ENCODE measurements around the gene NTM.

NTM gene

DNA sequence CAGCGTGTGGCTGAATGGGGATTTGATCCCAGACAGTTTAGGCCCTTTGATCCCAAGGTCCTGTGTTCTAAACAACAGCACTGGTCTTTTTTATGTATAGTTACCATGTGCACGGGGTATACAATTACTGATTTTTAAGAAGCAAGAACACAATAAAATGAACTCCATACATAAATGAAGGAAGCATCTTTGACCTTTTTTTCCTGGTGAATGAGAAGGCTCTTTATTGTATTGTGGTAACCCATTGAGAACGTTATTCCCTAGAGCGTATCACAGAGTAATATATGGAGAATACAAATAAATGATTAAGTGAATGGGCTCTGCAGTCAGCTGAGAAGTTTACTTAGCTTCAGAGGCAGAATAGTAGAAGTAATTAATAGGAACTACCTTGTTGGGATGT lies 563.6 kb downstream of the NTM start:
- DNase-seq: no peak

DNA sequence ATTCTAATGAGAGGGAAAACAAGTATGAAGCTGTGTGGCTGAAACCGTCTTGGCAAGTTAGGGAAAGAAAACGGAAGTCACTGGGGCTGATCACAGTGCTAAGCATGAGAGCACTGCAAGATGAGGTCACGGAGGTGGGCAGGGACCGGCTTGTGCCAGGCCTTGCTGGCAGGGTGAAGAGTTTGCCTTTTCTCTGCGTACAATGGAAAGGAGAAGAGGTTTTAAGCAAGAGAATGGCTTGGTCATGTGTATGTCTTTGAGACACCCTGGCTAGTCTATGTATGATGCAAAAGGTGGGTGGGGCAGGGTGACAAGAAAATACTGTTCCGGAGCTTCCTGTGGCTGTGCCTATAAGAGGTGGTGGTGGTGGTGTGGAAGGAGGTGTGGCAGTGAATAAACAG lies 567.9 kb downstream of the NTM start:
- peak in 40 of 58 donors; percentile 8 to 81 (median 38) for DNase-seq

GRCh38 chr11:131940126-131940525 lies 569.7 kb downstream of the NTM start:
- no peak for DNase-seq

- no peak for DNase-seq
Measured at GRCh38 chr11:131942878-131943277, 572.5 kb downstream of the NTM start.

GRCh38 chr11:131943295-131943694 lies 572.9 kb downstream of the NTM start:
- no peak for DNase-seq

GRCh38 chr11:131944736-131945135 lies 574.3 kb downstream of the NTM start:
- no peak for DNase-seq

GRCh38 chr11:131945706-131946105 lies 575.3 kb downstream of the NTM start:
- no peak for DNase-seq

GRCh38 chr11:131947511-131947910 lies 577.1 kb downstream of the NTM start:
- no peak for DNase-seq

GRCh38 chr11:131951121-131951520 lies 580.7 kb downstream of the NTM start:
- no peak for DNase-seq

GRCh38 chr11:131954146-131954545 lies 583.7 kb downstream of the NTM start:
- DNase-seq: no peak

DNA sequence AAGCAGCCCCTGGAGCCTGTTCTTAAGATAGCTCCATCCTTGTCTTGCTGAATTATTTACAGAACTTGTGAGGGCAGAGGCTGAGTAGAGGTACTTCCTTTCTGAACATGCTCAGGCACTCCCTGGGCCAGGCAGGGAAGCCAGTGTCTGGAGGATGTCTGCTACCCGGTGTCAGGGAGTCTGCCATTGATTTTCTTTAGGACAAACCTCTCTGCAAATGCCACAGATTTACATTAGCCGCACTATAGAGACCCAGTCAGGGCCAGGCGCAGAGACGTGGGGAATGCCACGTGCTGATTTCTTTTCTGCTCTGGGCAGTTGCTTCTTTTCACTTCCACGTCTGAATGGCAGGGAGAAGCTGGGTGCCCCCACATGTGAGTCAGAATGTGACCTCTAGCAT lies 585.5 kb downstream of the NTM start:
- no peak for DNase-seq

GRCh38 chr11:131957201-131957600 lies 586.8 kb downstream of the NTM start:
- DNase-seq: no peak

GRCh38 chr11:131957875-131958274 lies 587.5 kb downstream of the NTM start:
- no peak for DNase-seq

DNA sequence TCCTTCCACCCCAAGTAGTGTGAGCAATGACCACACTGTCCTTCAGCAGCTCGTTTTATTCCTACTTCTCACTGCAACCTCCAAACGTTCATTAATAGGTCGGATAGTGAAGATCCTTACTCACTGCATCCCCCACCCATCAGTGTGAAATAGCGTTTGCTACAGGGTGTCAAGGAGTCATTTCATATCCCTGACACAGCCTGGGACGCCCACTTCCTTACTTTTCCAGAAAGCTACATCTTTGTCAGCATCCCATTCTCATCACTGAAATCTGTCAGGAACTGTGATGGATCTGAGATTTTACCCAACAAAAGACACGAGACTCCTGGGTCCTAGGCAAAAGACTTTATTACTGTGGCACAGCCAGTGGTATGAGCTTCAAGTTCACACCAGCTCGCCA lies 592.4 kb downstream of the NTM start:
- no peak for DNase-seq

DNA sequence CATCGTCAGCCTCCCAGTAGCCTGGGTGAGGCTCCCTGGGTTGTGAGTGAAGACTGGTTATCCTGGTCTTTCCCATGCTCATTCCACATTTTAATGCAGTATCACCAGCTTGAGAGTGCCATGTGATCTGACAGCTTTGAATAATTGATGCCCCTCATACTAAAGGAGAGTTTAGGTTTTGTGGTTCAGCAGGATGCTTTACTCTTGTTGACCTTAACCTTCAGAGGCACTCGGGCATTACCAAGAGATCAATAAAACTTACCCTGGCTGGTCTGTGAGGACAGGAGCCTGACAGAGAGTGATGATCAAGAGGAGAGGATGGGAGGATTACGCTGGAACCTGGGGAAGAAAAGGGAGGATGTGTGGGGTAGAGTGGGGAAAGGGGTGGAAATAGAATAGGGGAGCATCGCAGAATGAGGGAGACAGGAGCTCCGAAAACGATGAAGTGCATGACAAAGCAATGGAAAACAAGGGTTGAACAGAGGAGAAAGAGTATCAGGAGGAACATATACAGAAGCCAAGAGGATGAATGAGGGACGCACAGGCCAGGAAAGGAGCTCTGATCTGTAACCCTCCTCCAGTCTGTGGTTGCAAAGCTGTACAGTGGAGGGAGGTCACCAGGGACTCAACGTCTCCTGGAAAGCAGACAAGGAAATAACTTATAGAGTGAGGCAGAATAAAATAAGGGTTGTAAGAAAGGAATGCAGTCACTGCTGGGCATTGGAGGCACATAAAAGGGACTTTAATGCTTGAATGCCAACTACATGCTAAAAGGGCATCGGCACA lies 594.5 kb downstream of the NTM start:
- no peak for DNase-seq

DNA sequence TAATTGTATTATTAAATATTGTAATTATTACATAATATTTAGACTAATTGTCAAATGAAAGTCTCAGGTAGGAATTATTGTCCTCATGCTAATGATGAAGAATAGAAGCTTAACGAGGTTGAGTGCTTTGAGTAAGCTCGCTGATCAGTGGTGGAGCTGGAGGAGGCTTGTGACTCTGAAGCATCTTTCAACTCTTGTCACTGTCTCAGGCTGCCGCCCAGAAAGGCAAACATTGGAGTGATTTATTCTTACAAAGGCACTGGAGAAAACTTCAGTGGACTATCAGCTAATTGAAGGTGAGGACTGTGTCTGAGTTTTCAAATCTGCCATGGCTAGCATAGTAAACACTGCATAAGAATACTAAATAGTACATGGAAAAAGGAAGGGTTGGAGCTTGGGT lies 595.1 kb downstream of the NTM start:
- DNase-seq: no peak

GRCh38 chr11:131966667-131967066 lies 596.3 kb downstream of the NTM start:
- DNase-seq: no peak

DNA sequence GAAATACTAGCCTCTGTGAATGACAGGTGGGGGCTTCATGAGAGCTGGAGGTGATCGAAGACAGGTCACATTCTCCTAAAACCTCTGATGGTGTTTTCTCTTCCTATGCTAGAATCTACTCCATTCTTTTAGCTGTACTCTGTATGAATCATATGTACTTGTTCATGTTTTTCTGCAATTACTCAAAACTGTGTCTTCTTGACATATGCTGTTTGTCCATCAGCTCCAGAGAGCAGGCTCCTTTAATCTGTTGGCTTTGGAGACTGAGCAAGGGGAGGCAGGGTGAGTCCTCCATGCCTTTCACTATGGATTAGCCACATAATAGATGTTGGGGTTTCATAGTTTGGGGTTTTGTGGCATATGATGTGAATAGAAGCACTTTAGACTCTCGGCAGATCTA lies 598.8 kb downstream of the NTM start:
- no peak for DNase-seq

GRCh38 chr11:131973061-131973460 lies 602.6 kb downstream of the NTM start:
- DNase-seq: no peak

DNA sequence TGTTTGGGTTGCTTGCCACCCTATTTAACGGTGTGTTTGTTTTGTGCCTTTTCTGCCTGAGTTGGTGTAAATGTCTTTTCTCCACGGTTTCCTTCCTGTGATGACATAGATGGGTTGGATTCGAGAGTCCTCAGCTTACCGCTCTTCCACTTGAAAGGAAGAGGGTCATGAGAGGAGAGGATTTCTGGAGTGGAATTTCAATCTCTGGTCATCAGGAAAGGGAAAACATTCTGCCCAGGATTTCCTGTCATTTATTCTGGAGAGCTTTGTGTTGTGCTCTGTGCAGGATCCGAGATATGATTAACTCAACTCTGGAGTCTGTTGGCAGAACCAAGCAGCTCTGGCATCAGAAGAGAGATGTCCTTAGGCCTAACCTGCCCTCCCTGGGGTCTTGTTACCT lies 605.2 kb downstream of the NTM start:
- no peak for DNase-seq

DNA sequence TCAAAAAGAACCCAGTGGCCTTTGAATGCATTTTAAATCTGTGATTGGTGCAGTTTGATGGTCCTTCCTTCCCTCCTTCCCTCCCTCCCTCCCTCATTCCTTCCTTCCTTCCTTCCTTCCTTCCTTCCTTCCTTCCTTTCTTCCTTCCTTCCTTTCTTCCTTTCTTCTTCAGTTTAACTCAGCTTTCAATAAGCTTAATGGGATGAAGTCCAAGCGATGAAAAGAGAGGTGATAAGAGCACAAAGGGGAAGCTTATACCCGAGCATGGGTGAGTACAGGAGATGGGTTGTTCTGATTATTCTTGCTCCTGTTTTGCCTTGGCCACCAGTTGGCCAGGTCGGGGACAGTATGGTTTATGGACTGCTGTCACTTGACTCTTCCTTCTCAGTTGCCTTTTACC lies 605.6 kb downstream of the NTM start:
- DNase-seq: no peak

DNA sequence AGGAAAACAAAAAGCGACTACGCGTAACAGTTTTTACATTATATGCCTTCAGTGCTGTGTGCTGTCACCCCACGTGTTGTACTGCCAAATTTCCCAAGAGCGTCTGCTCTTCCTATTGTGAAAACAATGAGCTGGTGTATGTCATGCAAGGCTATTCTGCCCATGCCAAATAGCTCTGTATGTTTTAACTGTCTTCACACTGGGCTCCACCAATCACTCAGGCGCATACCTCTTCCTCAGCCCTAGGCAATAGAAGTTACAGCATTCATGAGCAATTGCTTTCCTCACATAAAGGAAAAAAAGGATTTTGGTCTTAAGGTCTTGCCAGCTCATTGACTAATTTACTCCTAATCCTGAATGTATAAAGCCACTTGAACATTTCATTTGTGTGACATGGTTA lies 606.8 kb downstream of the NTM start:
- DNase-seq: peak in 16 of 58 donors; percentile 3 to 67 (median 20)

GRCh38 chr11:131977854-131978253 lies 607.4 kb downstream of the NTM start:
- no peak for DNase-seq

DNA sequence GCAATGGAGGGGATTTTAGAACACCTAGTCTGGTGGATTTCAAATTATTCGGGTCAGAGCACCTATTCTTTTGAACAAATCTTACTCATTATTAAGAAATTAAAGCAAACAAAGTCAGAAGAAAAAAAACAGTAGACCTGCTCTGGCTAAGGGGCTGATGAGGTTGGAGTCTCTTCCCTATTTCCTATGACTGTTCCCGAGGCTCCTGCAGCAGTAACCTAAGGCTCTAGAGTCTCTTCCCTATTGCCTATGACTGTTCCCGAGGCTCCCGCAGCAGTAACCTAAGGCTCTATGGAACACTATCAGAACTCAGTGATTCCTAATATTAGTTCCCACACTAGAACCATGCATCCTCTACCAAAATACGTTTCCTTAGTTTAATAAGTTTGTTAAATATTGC lies 607.9 kb downstream of the NTM start:
- DNase-seq: no peak
